HS-5 (cell line): ENCODE data around the gene ABR.
"Not testable (repeated sequence)": the region's sequence is repeated elsewhere in the genome, so short reads cannot be mapped to it uniquely, and the experiment has no call there.

Experiments used
- DNase-seq: peaks from one replicate; pipeline ENCODE4 v3.0.0-alpha.2; 2012; ENCODE audit warnings: low read depth

Gene ABR

GRCh38 chr17:1147664-1148063, 32.1 kb downstream of the ABR start:
- DNase-seq, result no peak

DNA sequence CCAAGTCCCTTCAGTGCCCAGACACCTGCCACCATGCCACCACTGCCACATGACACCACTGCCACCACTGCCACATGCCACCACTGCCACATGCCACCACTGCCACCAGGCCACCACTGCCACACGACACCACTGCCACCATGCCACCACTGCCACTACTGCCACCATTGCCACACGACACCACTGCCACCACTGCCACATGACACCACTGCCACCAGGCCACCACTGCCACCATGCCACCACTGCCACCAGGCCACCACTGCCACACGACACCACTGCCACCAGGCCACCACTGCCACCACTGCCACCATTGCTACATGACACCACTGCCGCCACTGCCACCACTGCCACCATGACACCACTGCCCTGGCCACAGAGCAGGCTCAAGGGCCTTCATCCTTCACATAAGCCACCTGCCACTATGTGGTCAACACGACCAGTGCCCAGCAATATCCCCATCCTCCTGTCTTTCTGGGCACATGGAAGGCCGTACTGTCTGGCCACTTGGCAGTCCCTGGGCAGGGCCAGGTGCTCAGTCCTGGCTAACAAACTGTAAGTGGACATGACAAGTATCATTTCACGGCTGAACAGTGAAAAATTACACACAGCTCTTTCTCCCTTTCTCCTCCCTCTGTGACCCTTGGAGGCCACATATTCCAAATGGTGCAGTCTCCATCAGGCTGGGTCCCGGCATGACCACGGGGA, 33.1 kb downstream of the ABR start:
- DNase-seq, result no peak

DNA sequence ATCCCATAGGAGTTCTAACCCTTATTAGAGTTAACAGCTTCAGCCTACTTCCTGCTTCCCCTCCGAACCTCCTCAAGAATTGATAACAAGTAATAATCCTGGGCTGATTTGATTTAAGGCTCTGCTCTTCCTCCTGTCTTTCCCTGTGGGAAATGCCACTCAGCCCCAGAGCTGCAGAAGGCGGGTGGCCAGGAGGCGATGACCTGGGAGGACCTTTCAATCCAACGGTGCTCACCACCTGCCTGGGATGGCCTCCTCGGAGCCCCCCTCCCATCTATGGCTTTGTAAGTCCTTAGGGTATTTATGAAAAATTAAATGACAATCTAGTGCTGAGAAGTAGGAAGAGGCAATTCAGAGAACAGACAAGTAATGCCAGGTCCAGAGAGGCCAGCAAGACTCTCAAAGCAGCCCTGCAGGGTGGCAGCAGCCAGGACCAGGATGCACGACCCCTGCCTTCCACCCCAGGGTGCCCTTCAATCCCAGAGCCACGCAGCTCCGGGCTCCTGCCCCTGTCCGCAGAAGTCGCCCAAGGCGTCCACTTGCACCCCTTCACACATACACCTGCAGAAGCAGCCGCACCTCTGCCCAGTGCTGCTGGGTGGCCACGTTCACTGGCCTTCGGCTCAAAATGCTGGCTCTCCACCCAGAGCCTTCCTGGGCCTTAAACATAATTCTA, 34.3 kb downstream of the ABR start:
- DNase-seq, result no peak

GRCh38 chr17:1144162-1144561, 35.6 kb downstream of the ABR start:
- DNase-seq, result no peak

GRCh38 chr17:1143573-1143972, 36.2 kb downstream of the ABR start:
- DNase-seq, result no peak

DNA sequence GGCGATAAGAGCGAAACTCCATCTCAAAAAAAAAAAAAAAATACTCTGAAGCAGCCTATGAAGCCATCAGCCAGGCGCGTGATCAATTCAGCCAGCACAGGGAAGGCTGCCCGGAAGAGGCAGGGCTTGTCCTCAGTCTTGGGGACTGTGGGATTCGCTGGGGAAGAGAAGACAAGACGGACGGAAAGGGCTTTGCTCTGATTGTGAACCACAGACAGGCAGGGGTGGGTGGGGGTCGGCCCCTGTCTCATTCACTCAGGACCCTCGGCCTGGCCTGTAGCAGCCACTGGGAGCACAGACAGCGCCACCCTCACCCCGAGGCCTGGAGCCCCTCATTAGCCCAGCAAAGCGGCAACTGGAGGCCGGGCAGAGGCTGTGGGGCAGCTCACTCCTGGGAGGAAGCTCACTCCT, 37.2 kb downstream of the ABR start:
- no peak for DNase-seq

DNA sequence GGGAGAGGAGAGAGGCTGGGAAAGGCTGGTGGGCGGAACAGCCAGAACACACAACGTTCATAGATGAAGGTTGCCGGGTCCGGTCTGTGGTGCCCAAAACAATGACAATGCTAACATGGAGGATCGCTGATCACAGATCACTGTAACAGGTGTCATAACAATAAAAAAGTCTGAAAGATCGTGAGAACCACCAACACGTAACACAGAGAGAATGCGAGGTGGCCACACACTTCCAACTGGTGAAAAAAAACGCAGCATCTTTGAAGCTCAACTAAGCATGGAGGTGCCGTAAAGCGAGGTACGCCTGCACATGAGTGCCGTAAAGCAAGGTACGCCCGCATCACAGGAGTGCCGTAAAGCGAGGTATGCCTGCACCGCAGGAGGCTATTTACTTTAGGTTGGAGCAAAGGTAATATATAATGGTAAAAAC, 42.3 kb downstream of the ABR start:
- no peak for DNase-seq

DNA sequence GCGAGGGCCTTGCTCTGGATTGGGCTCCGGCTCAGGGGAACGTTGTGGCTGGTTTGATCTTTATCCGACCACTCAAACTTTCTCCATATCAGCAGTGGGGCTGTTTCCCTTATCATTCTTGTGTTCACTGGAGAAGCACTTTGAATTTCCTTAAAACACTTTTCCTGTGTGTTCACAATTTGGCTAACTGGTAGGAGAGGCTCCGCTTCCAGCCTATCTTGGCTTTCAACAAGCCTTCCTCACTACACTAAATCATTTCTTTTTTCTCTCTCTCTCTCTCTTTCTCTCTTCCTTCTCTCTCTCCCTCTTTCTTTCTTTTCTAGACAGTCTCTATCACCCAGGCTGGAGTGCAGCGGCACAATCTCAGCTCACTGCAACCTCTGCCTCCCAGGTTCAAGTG, 43.0 kb downstream of the ABR start:
- DNase-seq, result no peak

DNA sequence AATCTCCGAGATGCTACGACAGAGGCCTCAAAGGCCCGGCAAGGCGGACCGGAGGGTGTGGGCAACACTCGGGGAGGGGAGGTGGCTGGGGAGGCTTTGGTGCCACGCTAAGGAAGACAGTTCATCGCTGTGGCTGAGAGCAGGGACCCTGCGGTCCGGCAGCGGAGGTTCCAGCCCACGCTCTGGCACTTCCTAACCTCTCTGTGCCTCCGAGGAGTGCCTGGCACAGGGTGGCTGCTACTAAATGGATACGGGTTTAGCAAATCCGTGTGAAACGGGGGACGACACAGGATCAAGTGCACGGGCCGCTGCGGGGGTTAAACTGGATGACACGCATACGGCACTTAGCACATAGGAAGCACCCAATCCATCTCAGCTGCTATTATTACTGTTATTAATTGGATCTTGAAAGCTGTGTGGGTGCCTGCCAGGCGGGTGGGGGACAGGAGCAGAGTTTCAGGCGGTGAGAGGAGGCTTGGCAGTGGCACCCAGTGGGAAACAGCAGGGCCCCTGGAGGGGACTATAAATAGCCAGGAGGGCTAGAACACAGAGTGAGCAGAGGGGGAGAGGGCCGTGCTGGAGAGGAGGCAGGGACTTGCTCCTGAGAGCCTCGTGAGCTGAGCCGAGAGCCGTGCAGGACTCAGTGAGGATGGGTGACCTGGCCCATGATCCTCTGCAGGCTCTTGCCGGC, 45.0 kb downstream of the ABR start:
- DNase-seq, result no peak

DNA sequence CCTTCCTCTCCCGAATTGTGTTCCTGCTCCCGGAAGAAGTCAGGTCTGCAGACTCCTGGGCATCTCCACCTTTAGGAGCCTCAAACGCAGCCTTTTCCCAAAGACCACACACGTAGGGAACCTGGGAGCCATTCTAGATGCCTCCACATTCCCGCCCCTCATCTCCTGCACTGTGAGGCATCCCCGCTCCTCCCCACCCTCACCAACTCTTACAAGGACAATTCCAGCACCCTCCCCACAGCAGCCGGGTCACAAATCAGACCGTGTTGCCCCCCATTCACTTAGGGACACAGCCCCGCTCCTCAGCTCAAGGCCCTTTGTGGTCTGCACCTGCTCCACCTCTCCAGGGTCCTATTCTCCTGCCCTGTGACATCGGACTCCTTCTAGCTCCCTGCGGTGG, 49.6 kb downstream of the ABR start:
- no peak for DNase-seq

- DNase-seq, result not testable (repeated sequence)
Measured at GRCh38 chr17:1128463-1128862, 51.3 kb downstream of the ABR start.

DNA sequence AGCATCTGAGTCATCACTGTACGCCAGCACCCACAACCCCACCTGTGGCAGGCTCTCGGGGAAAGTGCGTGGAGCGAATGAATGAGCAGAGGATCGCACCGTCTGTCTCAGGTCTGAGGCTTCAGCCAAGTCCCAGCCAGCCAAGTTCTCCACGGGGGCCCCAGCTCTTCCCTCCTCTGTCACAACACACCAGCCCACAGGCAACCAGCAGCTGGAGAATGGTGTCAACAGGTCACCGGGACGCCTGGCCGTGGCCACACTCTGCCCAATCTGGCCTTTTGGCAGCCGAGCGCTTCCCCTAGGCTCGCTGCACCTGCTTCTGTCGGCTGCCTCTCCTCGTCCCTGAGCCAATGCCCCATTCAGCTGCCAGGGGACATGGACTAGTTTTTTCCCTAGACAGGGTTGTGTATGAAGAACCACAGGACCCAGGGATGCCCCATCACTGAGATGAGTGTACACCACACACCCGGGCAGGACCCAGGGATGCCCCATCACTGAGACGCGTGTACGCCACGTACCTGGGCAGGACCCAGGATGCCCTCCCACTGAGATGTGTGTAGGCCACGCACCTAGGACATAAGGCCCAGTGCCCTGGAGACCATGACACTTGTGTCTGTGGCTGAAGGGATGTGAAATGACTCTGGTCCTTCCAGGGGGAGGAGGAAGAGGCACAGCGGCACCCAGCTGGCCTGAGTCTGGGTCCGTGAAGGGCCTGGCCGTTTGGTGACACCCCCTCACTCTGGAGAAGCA, 52.8 kb downstream of the ABR start:
- DNase-seq, result no peak

DNA sequence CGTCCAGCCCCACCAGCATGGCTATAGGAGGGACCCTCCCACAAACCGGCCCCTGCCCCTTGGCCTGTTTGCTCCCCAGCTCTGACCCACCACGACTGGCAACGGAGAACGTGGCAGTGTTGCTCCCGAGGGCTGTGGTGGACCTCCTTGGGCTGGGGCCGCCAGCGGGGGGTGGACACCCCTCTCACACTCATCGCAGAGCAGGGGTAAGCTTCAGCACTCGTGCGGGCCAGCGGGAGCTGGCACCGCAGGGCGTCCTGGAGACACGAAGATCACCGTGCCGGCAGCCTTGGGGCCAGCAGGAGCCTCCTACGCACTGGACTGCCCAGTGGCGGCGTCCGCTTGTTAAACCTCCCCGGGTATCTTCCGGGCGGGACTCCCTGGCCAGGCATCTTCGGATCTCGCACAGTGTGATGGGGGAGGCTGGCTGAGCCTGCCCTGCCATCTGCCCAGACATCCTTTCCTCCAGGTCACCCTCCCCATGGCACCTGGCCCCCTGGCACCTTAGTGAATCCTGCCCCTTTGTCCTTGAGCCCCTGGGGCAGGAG, 53.5 kb downstream of the ABR start:
- DNase-seq, result no peak

DNA sequence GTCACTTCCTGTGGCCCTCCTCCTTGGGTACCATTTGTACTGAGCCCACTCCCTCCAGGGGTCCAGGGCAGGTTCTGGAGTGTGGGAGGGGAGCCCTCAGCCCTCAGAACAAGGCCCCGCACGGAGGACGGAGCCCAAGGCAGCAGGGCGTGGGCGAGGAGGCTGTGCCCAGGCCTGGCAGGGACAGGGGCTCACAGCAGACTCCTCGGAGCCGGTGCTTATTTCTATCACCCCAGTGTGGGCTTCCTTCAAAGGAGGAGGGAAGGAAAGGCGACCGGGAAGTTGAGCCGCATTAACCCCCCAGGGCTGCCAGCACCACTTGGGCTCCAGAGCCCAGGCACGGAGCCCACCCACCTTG, 54.0 kb downstream of the ABR start:
- DNase-seq, result no peak

GRCh38 chr17:1124896-1125787, 54.6 kb downstream of the ABR start:
- no peak for DNase-seq

DNA sequence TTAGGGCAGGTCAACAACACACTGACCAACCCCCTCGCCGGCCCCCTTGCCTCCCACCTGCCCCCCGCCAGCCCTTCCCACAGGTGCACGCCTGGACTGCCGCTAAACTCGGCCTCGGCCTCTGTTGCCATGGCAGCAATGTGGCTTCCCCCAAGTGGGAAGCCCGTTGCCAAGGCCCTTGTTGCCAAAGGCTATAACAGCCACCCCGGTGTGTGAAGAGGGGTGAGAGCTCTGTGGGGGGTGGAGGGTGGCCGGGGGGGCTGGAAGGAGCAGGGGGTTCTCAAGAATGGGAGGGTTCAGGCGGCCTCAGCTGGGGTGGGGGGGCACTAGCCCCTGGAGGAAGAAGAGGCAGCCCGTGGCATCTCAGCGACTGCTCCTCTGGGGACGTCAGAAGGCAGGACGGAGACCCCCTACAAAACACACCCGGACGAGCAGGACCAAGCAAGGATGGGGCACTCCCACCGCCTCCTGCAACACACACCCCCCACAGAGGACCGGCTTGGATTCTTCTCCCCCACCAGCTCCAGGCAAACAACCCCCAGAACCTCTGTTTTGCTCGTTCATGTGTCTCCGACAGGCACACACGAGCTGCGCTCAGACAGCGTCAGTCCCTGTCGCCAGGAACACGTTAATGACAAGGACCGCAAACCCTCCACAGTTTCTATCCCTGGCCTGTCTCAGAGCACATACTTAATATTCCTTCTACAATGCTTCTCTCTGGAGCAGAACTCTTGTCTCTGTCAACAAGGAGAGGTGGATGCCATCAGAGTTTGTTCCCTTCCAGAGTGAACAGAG, 55.7 kb downstream of the ABR start:
- DNase-seq, result no peak

- no peak for DNase-seq
Measured at GRCh38 chr17:1123393-1123831, 56.4 kb downstream of the ABR start.

- no peak for DNase-seq
Measured at GRCh38 chr17:1122533-1123392, 57.0 kb downstream of the ABR start.

GRCh38 chr17:1121442-1121817, 58.4 kb downstream of the ABR start:
- not testable (repeated sequence) for DNase-seq
